SJCRH30 (cell line): ENCODE data around the gene AGAP6. TPM values are rescaled to one million over a fixed set of nuclear protein-coding genes. Genes with fewer than 3 reads are reported as not detected.
"Not testable (repeated sequence)": the region's sequence is repeated elsewhere in the genome, so short reads cannot be mapped to it uniquely, and the experiment has no call there.

Source experiments
- DNase-seq, 2 experiments: peaks; one replicate each; pipeline ENCODE4 v3.0.0-alpha.2; 2015 to 2020
- H3K27ac ChIP-seq: fragments of 250-450 bp; sonication (Bioruptor Pico); 2 replicates; pipeline ENCODE4 v1.5.1; 2020; ENCODE audit warnings: mild to moderate bottlenecking, moderate library complexity
- H3K27me3 ChIP-seq: fragments of 250-450 bp; sonication (Bioruptor Pico); 2 replicates; pipeline ENCODE4 v1.5.1; 2020; ENCODE audit warnings: mild to moderate bottlenecking, moderate library complexity
- H3K36me3 ChIP-seq: fragments of 250-450 bp; sonication (Bioruptor Pico); 2 replicates; pipeline ENCODE4 v1.5.1; 2020; ENCODE audit warnings: mild to moderate bottlenecking, moderate library complexity
- H3K4me1 ChIP-seq: fragments of 250-450 bp; sonication (Bioruptor Pico); 2 replicates; pipeline ENCODE4 v1.5.1; 2020; ENCODE audit warnings: mild to moderate bottlenecking, moderate library complexity
- H3K4me3 ChIP-seq: fragments of 250-450 bp; sonication (Bioruptor Pico); 2 replicates; pipeline ENCODE4 v1.5.1; 2020; ENCODE audit warnings: mild to moderate bottlenecking, moderate library complexity
- H3K9me3 ChIP-seq: fragments of 250-450 bp; sonication (Bioruptor Pico); replicated peaks from 2 replicates; pipeline ENCODE4 v1.5.1; 2020; ENCODE audit warnings: mild to moderate bottlenecking, moderate library complexity
- total RNA-seq: library from RNA; depleted of rRNA; stranded (reverse); fragments of >200 nt; shearing (Covaris generic); gene quantifications from 2 replicates; pipeline ENCODE4 v1.2.3, GENCODE V29; 2014; rRNA removed

The AGAP6 gene
- 4.6 and 4.9 TPM in 2 replicates for total RNA-seq

- H3K27ac ChIP-seq, H3K27me3 ChIP-seq, DNase-seq, H3K4me3 ChIP-seq, H3K9me3 ChIP-seq, H3K36me3 ChIP-seq, H3K4me1 ChIP-seq: not testable (repeated sequence)
These were observed at the start of gene AGAP6 for GRCh38 chr10:49988376-49988775. Gene AGAP6 (plus strand): TSS chr10:49988406. CDS start chr10:49988716, 310 bp downstream.

DNA sequence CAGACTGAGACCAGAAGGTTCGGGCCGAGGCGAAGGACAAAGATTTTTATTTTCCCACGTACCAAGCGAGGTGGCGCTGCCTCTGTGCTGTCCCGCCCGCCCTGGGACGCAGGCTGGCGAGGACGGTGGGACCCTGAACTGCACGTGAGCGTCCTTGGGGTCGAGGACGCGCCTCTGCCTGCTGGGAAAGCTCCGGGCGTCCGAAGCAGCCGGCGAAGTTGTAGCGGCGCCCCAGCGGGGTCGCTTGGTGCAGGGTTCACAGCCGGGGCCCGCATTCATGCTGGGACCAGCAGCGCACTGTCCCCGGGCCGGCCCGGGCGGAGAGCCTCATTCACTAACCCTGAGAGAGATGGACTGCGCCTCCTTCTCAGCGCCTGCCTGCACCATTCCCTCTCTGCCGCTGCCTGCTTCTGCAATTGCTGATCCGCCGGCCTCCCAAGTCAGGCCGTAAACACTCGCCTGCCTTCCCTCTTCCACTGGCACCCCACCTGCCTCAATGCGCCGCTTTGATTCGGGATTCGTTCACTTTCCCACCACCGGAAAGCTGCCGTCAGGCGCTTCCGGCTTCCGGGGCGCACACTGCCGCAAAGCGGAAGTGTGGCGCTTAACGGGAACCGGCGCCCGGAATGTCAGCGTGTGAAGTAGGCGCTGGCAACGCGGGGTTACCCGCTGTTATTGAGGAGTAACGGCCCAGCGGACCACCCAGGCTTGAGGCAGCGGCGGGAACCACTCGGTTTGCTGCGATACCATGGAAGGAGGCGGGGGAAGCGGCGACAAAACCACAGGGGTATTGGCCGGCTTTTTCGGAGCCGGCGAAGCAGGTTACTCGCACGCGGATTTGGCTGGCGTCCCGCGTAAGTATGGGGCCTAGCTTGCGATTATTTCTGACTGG, 46.5 kb upstream of the AGAP6 start, which contains the start of the genes PARG and TIMM23B:
PARG (minus strand) TSS at position 581 of the 892 bp plus-strand sequence; CDS start at position 279, 302 bp downstream.
TIMM23B (plus strand) TSS at position 607 of the 892 bp plus-strand sequence; CDS start at position 749, 142 bp downstream.
- H3K27me3 ChIP-seq, H3K4me1 ChIP-seq, H3K9me3 ChIP-seq, H3K36me3 ChIP-seq: not testable (repeated sequence)
- peak; percentile 70 to 78 for DNase-seq
- H3K4me3 ChIP-seq: peak within 1 kb of the TSS; percentile 86
- peak within 1 kb of the TSS; percentile 65 for H3K27ac ChIP-seq

- Histone ChIP-seq H3K27ac (peak overlapping the region; percentile 65), H3K4me3 (peak overlapping the region; percentile 86)
- not testable (repeated sequence) for H3K9me3 ChIP-seq, H3K27me3 ChIP-seq, H3K4me1 ChIP-seq, H3K36me3 ChIP-seq
- peak in 1 of 2 experiments; percentile 6 for DNase-seq
These were observed 45.9 kb upstream of the AGAP6 start for GRCh38 chr10:49942339-49942705.

GRCh38 chr10:49943607-49944006, 44.6 kb upstream of the AGAP6 start:
- not testable (repeated sequence) for H3K9me3 ChIP-seq, H3K27ac ChIP-seq, H3K4me1 ChIP-seq, DNase-seq, H3K4me3 ChIP-seq, H3K27me3 ChIP-seq, H3K36me3 ChIP-seq

DNA sequence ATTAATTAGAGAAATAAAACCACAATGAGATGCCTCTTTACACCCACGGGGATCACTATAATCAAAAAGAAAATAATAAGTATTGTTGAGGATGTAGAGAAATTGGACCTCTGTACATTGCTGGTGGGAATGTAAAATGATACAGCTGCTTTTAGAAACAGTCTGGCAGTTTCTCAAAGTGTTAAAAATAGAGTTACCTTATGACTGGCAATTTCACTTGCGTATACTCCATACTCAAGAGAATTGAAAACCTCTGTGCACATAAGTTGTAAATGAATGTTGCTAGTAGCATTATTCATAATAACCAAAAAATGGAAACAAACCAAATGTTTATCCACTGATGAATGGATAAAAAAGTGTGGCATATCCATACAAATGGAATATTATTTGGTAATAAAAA, 40.1 kb upstream of the AGAP6 start:
- not testable (repeated sequence) for H3K36me3 ChIP-seq, H3K27me3 ChIP-seq, DNase-seq, H3K9me3 ChIP-seq, H3K27ac ChIP-seq, H3K4me3 ChIP-seq, H3K4me1 ChIP-seq

- H3K36me3 ChIP-seq: not testable (repeated sequence)
These were observed 39.5 kb upstream of the AGAP6 start for GRCh38 chr10:49948737-49949136.

DNA sequence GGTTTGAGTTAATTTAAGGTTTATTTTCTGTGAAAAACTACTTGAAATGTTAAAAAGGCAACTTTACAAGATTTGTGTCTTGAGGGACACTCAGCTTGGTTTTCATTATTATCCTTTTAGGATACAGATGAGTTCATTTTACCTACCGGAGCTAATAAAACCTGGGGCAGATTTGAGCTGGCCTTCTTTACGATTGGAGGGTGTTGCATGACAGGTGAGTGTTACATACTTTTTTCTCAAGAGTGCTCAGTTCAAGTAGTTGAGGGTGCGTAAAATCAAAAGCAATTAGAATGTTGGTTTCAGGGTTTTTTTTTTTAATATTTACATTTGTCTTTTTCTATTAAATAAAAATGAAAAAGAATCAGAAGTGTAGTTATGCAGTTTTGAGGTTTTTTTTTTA, 36.2 kb upstream of the AGAP6 start:
- DNase-seq, H3K27ac ChIP-seq, H3K9me3 ChIP-seq, H3K4me1 ChIP-seq, H3K36me3 ChIP-seq, H3K27me3 ChIP-seq, H3K4me3 ChIP-seq: not testable (repeated sequence)

More at GRCh38 chr10:49948737-49949136, 39.5 kb upstream of the AGAP6 start:
- H3K9me3 ChIP-seq, DNase-seq, H3K27ac ChIP-seq, H3K27me3 ChIP-seq, H3K4me1 ChIP-seq, H3K4me3 ChIP-seq: not testable (repeated sequence)

- not testable (repeated sequence) for H3K4me1 ChIP-seq, H3K27ac ChIP-seq, DNase-seq, H3K36me3 ChIP-seq, H3K27me3 ChIP-seq, H3K9me3 ChIP-seq, H3K4me3 ChIP-seq
These were observed 35.1 kb upstream of the AGAP6 start for GRCh38 chr10:49953122-49953521.

DNA sequence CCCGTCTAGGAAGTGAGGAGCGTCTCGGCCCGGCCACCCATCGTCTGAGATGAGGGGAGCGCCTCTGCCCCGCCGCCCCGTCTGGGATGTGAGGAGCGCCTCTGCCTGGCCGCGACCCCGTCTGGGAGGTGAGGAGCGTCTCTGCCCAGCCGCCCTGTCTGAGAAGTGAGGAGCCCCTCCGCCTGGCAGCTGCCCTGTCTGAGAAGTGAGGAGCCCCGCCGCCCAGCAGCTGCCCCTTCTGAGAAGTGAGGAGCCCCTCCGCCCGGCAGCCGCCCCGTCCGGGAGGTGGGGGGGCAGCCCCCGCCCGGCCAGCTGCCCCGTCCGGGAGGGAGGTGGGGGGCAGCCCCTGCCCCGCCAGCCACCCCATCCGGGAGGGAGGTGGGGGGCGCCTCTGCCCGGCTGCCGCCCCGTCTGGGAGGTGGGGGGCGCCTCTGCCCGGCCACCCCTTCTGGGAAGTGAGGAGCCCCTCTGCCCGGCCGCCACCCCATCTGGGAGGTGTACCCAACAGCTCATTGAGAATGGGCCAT, 17.8 kb upstream of the AGAP6 start:
- not testable (repeated sequence) for H3K27me3 ChIP-seq, DNase-seq, H3K4me3 ChIP-seq, H3K4me1 ChIP-seq, H3K27ac ChIP-seq, H3K9me3 ChIP-seq, H3K36me3 ChIP-seq

DNA sequence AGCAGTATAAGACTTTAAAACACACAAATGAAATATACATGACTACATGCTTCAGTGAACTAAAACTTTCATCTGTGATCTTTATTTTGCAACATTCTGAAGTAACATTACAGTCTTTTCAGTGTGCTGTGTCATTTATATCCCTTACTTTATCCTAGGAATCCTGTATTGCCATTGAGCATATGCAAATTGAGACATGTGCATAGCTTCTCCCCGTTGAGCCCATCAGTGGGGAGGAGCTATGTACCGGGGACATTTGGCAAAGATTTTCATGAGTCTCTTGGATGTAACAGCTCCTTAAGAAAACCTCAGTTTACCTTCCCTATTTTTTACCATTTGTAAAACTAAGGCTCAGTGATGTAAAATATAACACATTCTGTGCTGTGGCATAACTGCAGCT, 16.7 kb upstream of the AGAP6 start:
- not testable (repeated sequence) for DNase-seq, H3K27me3 ChIP-seq, H3K4me1 ChIP-seq, H3K9me3 ChIP-seq, H3K27ac ChIP-seq, H3K4me3 ChIP-seq, H3K36me3 ChIP-seq

DNA sequence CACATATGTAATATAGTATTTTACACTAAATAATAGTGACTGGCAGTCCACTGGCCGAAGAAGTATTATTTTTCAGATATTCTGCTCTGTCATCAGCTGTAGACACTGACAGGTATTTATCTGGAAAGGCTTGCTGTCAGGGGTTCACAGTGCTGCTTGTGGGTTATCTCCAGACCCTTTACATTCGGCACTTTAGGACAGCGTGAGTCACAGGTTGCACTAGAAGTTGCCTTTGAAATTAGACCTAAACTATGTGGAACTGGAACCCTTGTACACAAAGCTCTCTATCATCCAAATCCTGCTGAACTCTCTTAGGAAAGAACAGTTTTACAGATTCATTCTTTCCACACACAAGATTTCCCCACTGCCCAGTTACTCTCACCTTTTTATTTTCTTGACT, 16.1 kb upstream of the AGAP6 start:
- not testable (repeated sequence) for DNase-seq, H3K36me3 ChIP-seq, H3K4me3 ChIP-seq, H3K27ac ChIP-seq, H3K9me3 ChIP-seq, H3K27me3 ChIP-seq, H3K4me1 ChIP-seq

- H3K27ac ChIP-seq, H3K4me3 ChIP-seq, H3K27me3 ChIP-seq, H3K9me3 ChIP-seq, H3K36me3 ChIP-seq, H3K4me1 ChIP-seq, DNase-seq: not testable (repeated sequence)
These were observed 10.4 kb upstream of the AGAP6 start for GRCh38 chr10:49977756-49978155.

DNA sequence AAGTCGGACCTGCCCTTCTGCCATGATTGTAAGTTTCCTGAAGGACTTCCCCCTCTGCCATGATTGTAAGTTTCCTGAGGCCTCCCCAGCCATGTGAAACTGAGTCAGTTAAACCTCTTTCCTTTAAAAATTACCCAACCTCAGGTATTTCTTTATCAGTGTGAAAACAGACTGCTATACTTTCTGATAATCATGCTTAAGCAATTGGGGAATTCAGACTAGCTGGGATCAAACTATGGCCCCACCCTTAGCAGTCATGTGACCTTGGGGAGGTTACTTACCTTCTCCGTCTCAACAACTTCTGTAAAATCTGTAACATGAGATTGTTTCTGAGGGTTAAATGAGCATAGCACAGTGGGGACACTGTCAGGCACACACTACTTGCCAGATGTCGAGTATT, 999 bp upstream of the AGAP6 start:
- not testable (repeated sequence) for H3K27ac ChIP-seq, DNase-seq, H3K27me3 ChIP-seq, H3K4me1 ChIP-seq, H3K36me3 ChIP-seq, H3K9me3 ChIP-seq, H3K4me3 ChIP-seq

DNA sequence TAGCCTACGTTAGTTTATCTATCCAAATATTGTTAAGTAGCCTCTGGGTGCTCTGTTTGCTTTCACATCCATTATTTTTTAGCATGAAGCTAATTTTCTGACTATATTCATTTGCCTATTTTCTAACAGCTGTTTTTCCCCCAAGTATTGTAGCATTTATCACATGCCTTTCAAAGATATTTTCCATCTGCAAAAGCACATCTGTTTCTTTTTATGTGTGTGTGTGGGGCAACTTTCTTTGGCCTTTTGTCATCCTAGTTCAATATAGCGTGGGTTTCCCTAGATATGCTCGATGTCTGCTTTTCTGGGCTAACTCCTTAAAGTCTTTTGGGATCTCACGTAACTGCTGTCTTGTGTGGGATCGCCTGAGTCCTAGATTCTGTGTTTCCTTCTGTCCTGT, 7.1 kb downstream of the AGAP6 start:
- not testable (repeated sequence) for H3K27ac ChIP-seq, H3K4me1 ChIP-seq, H3K4me3 ChIP-seq, H3K36me3 ChIP-seq, H3K27me3 ChIP-seq, H3K9me3 ChIP-seq, DNase-seq

DNA sequence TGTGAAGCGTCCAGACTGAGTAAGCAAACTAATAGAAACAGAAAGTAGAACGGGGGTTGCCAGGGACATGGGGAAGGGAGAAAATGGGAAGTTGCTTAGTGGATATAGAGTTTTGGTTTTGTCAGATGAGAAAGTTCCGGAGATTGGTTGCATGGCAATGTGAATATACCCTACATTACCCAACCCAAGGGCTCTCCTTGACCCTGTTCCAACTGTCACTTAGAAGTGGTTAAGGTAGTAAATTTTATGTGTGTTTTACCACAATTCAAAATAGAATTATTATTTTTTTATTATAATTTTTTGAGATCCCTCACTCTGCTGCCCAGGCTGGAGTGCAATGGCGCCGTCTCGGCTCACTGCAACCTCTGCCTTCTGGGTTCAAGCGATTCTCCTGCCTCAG, 25.8 kb downstream of the AGAP6 start:
- H3K4me3 ChIP-seq, H3K4me1 ChIP-seq, H3K9me3 ChIP-seq, H3K27me3 ChIP-seq, H3K36me3 ChIP-seq, DNase-seq, H3K27ac ChIP-seq: not testable (repeated sequence)
